ENCODE data around the gene ICE1.

Gene ICE1

DNA sequence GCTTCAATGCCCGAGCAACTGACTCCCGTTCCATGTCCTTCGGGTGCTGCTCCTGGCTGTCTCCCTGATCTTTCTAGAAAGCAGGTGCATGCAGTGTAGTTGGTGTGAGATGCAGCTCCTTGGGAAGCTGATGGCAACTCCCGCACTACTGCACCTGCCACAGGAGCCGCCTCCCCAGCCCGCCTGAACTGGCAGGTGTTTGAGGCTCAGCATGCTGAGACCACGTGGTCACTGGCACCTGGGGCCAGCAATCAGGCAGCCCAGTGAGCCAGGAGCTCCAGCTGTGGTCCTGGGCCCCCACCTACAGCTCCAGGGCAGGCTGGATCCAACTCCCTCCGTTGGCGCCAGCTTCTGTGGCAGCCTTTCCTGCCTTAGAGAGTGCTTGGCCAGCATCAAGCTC, 111.5 kb downstream of the ICE1 start:
- no peak for DNase-seq (ENCODE audit: low read depth, low spot score)

DNA sequence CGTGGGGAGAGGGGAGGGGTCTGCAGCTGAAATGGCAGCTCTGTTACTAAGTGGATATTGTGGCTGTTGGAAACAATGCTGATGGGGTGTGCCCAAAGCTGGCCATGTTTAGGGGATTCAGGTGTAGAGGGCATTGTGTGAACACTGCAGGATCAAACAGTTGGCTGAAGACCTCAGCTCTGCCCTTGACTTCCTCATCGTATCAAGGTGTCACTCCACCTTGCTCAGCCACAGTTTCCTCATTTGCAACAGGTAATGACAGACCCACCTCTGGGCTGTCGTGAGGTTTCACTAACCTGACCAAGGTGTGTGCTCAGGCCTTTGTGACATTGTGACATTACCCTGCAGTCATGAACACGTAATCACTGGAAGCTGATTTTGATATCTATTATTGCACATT, 111.9 kb downstream of the ICE1 start:
- DNase-seq (ENCODE audit: low read depth, low spot score), result no peak

- no peak for DNase-seq (ENCODE audit: low read depth, low spot score)
Measured at GRCh38 chr5:5536871-5537270, 114.4 kb downstream of the ICE1 start.

DNA sequence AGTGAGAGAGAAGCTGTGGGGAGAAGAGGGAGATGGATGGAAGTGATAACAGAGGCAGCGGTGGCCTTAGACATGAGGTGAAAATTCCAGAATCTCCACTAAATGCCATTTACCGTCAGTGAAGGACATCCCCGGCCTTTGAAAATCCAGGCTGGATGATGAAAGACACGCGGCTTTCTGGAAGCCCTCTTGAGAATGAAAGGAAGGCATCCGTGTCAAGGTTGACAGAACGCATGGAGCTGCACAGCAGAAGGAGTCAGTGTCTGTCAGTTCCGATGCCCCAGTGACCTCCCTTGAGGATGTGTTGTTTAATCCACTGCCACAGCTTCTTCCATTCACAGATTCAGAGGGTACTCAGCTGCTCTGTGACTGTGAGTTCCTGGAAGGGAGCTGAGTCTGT, 114.9 kb downstream of the ICE1 start:
- DNase-seq (ENCODE audit: low read depth, low spot score), result no peak

DNA sequence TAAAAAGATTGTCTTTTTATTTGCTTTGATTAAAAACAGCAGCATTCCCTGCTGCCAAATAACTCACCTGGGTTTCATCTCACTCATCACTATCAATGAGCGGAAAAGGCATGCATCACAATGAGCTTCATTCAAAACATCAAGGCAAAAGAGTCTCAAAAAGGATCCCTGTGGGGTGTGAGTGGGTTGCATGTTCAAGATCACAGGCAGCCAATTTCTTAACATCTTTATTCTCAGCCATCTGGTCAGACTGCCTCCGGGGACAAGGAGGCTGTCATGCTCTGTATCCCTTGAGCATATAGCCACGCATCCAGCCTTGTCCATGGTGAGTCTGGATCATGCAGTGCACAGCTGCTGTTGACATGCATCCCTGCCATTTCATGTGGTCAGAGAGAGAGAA, 117.1 kb downstream of the ICE1 start:
- no peak for DNase-seq (ENCODE audit: low read depth, low spot score)

All from brain pericyte (primary cell).